ENCODE measurements around the gene PLXNA2. TPM values are rescaled to one million over a fixed set of nuclear protein-coding genes. Genes with fewer than 3 reads are reported as not detected.
A peak's percentile ranks its signal among the peaks of the same experiment; 100 is the strongest.

Gene PLXNA2
- total RNA-seq, 2 donors from 2014 or later = 7.3 to 8.9 TPM

- DNase-seq (ENCODE audit: low spot score) = no peak
- WGBS = 74% methylated on average over 7 of the region's 7 CpGs
- no peak overlapping the region for H3K27ac ChIP-seq
- TF ChIP-seq POLR2AphosphoS5 (IDR thresholded peaks at IDR 0.05) = no peak
- no peak for TF ChIP-seq CTCF (IDR thresholded peaks at IDR 0.05)
- no peak for TF ChIP-seq POLR2A (IDR thresholded peaks at IDR 0.05)
- H3K9me3 ChIP-seq = no peaks in the 10 kb centered on the region
- H3K27me3 ChIP-seq (replicated peaks; ENCODE audit: insufficient read depth) = no peaks in the 10 kb centered on the region
- intact Hi-C loops (cut with DNase I) = loop anchor here (10.0 kb wide), 1 partner anchor 47 kb away; no protein-coding TSS in a partner anchor
- H3K4me3 ChIP-seq = no peak overlapping the region
- no peaks in the 10 kb centered on the region for H3K4me1 ChIP-seq (replicated peaks)
- no peaks in the 10 kb centered on the region for H3K36me3 ChIP-seq
Measured at GRCh38 chr1:208187499-208188041, 56.6 kb downstream of the PLXNA2 start.

- no peak for DNase-seq (ENCODE audit: low spot score)
- Histone ChIP-seq H3K4me3 (no peak overlapping the region), H3K9me3 (no peaks in the 10 kb centered on the region), H3K27ac (no peak overlapping the region), H3K27me3 (replicated peaks; ENCODE audit: insufficient read depth) (no peaks in the 10 kb centered on the region), H3K4me1 (replicated peaks) (no peaks in the 10 kb centered on the region), H3K36me3 (no peaks in the 10 kb centered on the region)
- intact Hi-C loops (cut with DNase I) = loop anchor here (10.0 kb wide), 1 partner anchor 49 kb away; no protein-coding TSS in a partner anchor
- TF ChIP-seq CTCF (IDR thresholded peaks at IDR 0.05) (no peak), POLR2A (IDR thresholded peaks at IDR 0.05) (no peak), POLR2AphosphoS5 (IDR thresholded peaks at IDR 0.05) (no peak)
- 89% methylated on average over 3 of the region's 3 CpGs for WGBS
Measured at GRCh38 chr1:208185801-208186231, 58.4 kb downstream of the PLXNA2 start.

- WGBS = 67% methylated on average over 5 of the region's 5 CpGs
- Histone ChIP-seq H3K4me1 (replicated peaks) (no peaks in the 10 kb centered on the region), H3K27me3 (replicated peaks; ENCODE audit: insufficient read depth) (no peaks in the 10 kb centered on the region), H3K4me3 (no peak overlapping the region), H3K9me3 (no peaks in the 10 kb centered on the region), H3K36me3 (no peaks in the 10 kb centered on the region), H3K27ac (peak overlapping the region; percentile 60 to 62)
- no peak for TF ChIP-seq POLR2A (IDR thresholded peaks at IDR 0.05)
- TF ChIP-seq POLR2AphosphoS5 (IDR thresholded peaks at IDR 0.05) = peak; percentile 12
- no peak for TF ChIP-seq CTCF (IDR thresholded peaks at IDR 0.05)
- intact Hi-C loops (cut with DNase I) = loop anchor here (10.0 kb wide), 1 partner anchor 50 kb away; no protein-coding TSS in a partner anchor
- DNase-seq (ENCODE audit: low spot score) = no peak
Measured at GRCh38 chr1:208184966-208185654, 59.1 kb downstream of the PLXNA2 start.

- WGBS = 53% methylated on average over 8 of the region's 8 CpGs
- DNase-seq (ENCODE audit: low spot score) = peak; percentile 37
- intact Hi-C loops (cut with DNase I) = loop anchor here (10.0 kb wide), 1 partner anchor 51 kb away; no protein-coding TSS in a partner anchor
- no peaks in the 10 kb centered on the region for H3K27me3 ChIP-seq (replicated peaks; ENCODE audit: insufficient read depth)
- TF ChIP-seq CTCF (IDR thresholded peaks at IDR 0.05) (no peak), POLR2AphosphoS5 (IDR thresholded peaks at IDR 0.05) (peak; percentile 55), POLR2A (IDR thresholded peaks at IDR 0.05) (no peak)
- peaks cover 2% of the 10 kb centered on the region for H3K4me1 ChIP-seq (replicated peaks)
- peak overlapping the region; percentile 60 to 62 for H3K27ac ChIP-seq
- H3K4me3 ChIP-seq = no peak overlapping the region
- no peaks in the 10 kb centered on the region for H3K36me3 ChIP-seq
- no peaks in the 10 kb centered on the region for H3K9me3 ChIP-seq
Measured at GRCh38 chr1:208183977-208184911, 59.9 kb downstream of the PLXNA2 start.
